ENCODE data around the gene XYLT2. TPM values are rescaled to one million over a fixed set of nuclear protein-coding genes. Genes with fewer than 3 reads are reported as not detected.
A peak's percentile ranks its signal among the peaks of the same experiment; 100 is the strongest.

The XYLT2 gene
- total RNA-seq, 1 experiment from 2014 or later, result 39.7 TPM

DNA sequence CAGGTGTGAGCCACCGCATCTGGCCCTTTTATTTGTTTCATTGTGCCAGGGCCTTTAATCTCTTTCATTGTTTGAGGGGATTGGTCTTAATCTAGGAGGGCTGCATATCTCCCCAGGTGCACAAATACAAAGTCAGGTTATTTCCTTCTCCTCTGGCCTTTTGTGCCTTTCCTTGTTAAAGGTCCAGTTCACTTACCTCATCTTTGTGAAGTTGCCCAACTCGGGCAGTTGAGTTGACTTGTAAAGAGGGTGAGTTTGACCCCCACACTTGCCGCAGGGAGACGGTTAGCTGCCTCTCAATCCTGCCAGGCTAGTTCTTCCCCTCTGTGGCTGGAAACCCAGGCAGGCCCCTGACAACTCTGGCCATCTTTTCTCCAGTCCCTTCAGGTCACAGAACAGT, 38.3 kb upstream of the XYLT2 start (continued):
- TF ChIP-seq, protein P1, sequence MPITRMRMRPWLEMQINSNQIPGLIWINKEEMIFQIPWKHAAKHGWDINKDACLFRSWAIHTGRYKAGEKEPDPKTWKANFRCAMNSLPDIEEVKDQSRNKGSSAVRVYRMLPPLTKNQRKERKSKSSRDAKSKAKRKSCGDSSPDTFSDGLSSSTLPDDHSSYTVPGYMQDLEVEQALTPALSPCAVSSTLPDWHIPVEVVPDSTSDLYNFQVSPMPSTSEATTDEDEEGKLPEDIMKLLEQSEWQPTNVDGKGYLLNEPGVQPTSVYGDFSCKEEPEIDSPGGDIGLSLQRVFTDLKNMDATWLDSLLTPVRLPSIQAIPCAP (CRISPR knock-in tag; IDR thresholded peaks at IDR 0.05), result no peak
- no peak for TF ChIP-seq ZNF317 (CRISPR knock-in tag; IDR thresholded peaks at IDR 0.05; ENCODE audit: borderline replicate concordance, low read depth)
- TF ChIP-seq SMAD3 (CRISPR knock-in tag; IDR thresholded peaks at IDR 0.05; ENCODE audit: borderline replicate concordance), result no peak
- TF ChIP-seq GABPB1 (CRISPR knock-in tag; IDR thresholded peaks at IDR 0.05), result no peak

GRCh38 chr17:50308666-50309065, 37.3 kb upstream of the XYLT2 start:
- no peak overlapping the region for H3K27ac Mint-ChIP-seq
- H3K27me3 Mint-ChIP-seq (ENCODE audit: low read depth), result peaks cover 30% of the 10 kb centered on the region
- H3K4me3 Mint-ChIP-seq, result no peak overlapping the region
- H3K9me3 Mint-ChIP-seq, result peaks cover 6% of the 10 kb centered on the region; the same call in 1 of the 2 replicates
- ChIA-PET CTCF (interaction anchor here (0.8 to 2.7 kb wide), 4 partner anchors 11 to 110 kb away, joined by 3 to 7 read pairs (median 4); no protein-coding TSS in a partner anchor), POLR2A (no interaction called here)
- DNase-seq (ENCODE audit: low spot score) (no peak), ATAC-seq (no peak)
- H3K36me3 Mint-ChIP-seq, result no peaks in the 10 kb centered on the region; the same call in 1 of the 2 replicates
- H3K4me1 Mint-ChIP-seq, result peaks cover 25% of the 10 kb centered on the region
- no peak for TF ChIP-seq JUN (CRISPR knock-in tag; IDR thresholded peaks at IDR 0.05)
- peak; percentile 51; the same call in 1 of the 2 replicates for TF ChIP-seq HMGA2 (CRISPR knock-in tag; IDR thresholded peaks at IDR 0.05)

GRCh38 chr17:50310455-50311111, 35.3 kb upstream of the XYLT2 start:
- DNase-seq (ENCODE audit: low spot score) (no peak), ATAC-seq (peak; percentile 41)
- Mint-ChIP-seq H3K9me3 (peaks cover 15% of the 10 kb centered on the region), H3K27me3 (ENCODE audit: low read depth) (peaks cover 16% of the 10 kb centered on the region), H3K36me3 (peaks cover 3% of the 10 kb centered on the region; the same call in 1 of the 2 replicates), H3K27ac (peak overlapping the region; percentile 5; the same call in 1 of the 2 replicates), H3K4me3 (no peak overlapping the region), H3K4me1 (peaks cover 25% of the 10 kb centered on the region)
- ChIA-PET POLR2A (no interaction called here), CTCF (interaction anchor here (0.7 to 2.7 kb wide), 4 partner anchors 37 to 1538 kb away, joined by 3 to 7 read pairs (median 3); no protein-coding TSS in a partner anchor)
- TF ChIP-seq EMX1 (CRISPR knock-in tag; IDR thresholded peaks at IDR 0.05) (no peak), TP53 (CRISPR knock-in tag; IDR thresholded peaks at IDR 0.05) (no peak), CTCF (IDR thresholded peaks at IDR 0.05) (no peak), TEAD4 (CRISPR knock-in tag; IDR thresholded peaks at IDR 0.05) (no peak), ARID4B (CRISPR knock-in tag; IDR thresholded peaks at IDR 0.05; ENCODE audit: borderline replicate concordance) (no peak), OVOL2 (CRISPR knock-in tag; IDR thresholded peaks at IDR 0.05; ENCODE audit: borderline replicate concordance) (no peak)
- TF ChIP-seq, protein P2, sequence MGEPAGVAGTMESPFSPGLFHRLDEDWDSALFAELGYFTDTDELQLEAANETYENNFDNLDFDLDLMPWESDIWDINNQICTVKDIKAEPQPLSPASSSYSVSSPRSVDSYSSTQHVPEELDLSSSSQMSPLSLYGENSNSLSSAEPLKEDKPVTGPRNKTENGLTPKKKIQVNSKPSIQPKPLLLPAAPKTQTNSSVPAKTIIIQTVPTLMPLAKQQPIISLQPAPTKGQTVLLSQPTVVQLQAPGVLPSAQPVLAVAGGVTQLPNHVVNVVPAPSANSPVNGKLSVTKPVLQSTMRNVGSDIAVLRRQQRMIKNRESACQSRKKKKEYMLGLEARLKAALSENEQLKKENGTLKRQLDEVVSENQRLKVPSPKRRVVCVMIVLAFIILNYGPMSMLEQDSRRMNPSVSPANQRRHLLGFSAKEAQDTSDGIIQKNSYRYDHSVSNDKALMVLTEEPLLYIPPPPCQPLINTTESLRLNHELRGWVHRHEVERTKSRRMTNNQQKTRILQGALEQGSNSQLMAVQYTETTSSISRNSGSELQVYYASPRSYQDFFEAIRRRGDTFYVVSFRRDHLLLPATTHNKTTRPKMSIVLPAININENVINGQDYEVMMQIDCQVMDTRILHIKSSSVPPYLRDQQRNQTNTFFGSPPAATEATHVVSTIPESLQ (CRISPR knock-in tag; IDR thresholded peaks at IDR 0.05), result no peak
- TF ChIP-seq, protein P3, sequence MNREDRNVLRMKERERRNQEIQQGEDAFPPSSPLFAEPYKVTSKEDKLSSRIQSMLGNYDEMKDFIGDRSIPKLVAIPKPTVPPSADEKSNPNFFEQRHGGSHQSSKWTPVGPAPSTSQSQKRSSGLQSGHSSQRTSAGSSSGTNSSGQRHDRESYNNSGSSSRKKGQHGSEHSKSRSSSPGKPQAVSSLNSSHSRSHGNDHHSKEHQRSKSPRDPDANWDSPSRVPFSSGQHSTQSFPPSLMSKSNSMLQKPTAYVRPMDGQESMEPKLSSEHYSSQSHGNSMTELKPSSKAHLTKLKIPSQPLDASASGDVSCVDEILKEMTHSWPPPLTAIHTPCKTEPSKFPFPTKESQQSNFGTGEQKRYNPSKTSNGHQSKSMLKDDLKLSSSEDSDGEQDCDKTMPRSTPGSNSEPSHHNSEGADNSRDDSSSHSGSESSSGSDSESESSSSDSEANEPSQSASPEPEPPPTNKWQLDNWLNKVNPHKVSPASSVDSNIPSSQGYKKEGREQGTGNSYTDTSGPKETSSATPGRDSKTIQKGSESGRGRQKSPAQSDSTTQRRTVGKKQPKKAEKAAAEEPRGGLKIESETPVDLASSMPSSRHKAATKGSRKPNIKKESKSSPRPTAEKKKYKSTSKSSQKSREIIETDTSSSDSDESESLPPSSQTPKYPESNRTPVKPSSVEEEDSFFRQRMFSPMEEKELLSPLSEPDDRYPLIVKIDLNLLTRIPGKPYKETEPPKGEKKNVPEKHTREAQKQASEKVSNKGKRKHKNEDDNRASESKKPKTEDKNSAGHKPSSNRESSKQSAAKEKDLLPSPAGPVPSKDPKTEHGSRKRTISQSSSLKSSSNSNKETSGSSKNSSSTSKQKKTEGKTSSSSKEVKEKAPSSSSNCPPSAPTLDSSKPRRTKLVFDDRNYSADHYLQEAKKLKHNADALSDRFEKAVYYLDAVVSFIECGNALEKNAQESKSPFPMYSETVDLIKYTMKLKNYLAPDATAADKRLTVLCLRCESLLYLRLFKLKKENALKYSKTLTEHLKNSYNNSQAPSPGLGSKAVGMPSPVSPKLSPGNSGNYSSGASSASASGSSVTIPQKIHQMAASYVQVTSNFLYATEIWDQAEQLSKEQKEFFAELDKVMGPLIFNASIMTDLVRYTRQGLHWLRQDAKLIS (CRISPR knock-in tag; IDR thresholded peaks at IDR 0.05; ENCODE audit: borderline replicate concordance), result no peak
